ENCODE measurements around the gene PHLPP1.

The PHLPP1 gene

DNA sequence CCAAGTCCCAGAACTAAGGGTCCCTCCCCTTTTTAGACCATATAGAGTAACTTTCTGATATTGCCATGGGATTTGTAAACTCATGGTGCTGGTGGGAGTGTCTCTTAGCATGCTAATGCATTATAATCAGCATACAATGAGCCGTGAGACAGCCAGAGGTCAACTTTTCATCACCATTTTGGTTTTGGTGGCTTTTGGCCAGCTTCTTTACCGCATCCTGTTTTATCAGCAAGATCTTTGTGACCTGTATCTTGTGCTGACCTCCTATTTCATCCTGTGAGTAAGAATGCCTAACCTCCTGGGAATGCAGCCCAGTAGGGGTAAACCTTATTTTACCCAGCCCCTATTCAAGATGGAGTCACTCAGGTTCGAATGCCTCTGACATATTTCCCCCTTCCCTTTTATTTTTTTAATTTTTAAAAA lies 148.2 kb downstream of the PHLPP1 start:
- Histone ChIP-seq H3K9me3 (ENCODE audit: low read length) (no peaks in the 10 kb centered on the region), H3K9ac (ENCODE audit: low read length) (no peak overlapping the region), H3K36me3 (ENCODE audit: insufficient read depth, low read length) (no peaks in the 10 kb centered on the region), H3K27me3 (ENCODE audit: control insufficient read depth in 1 of 2, insufficient read depth in 2 of 2, low read length in 2 of 2) (no peaks in the 10 kb centered on the region), H3K27ac (ENCODE audit: low read depth, low read length) (no peak overlapping the region), H3K4me1 (ENCODE audit: insufficient read depth, low read length) (no peaks in the 10 kb centered on the region), H3K4me3 (ENCODE audit: low read depth in 1 of 2, low read length in 2 of 2) (no peak overlapping the region)

DNA sequence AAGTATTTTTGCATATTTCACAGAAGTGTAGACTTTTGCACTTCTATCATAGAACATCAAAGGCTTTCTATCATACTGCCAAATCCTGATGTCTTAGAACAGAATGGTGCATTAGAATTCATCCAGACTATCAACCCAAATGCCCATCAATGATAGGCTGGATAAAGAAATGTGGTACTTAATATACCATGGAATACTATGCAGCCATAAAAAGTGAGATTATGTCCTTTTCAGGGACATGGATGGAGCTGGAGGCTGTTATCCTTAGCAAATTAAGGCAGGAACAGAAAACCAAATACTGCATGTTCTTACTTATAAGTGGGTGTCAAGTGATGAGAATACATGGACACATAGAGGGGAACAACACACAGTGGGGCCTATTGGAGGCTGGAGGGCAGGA lies 150.2 kb downstream of the PHLPP1 start:
- H3K9me3 ChIP-seq (ENCODE audit: low read length), result no peaks in the 10 kb centered on the region
- no peaks in the 10 kb centered on the region for H3K27me3 ChIP-seq (ENCODE audit: control insufficient read depth in 1 of 2, insufficient read depth in 2 of 2, low read length in 2 of 2)
- no peak overlapping the region for H3K4me3 ChIP-seq (ENCODE audit: low read depth in 1 of 2, low read length in 2 of 2)
- H3K27ac ChIP-seq (ENCODE audit: low read depth, low read length), result no peak overlapping the region
- no peaks in the 10 kb centered on the region for H3K4me1 ChIP-seq (ENCODE audit: insufficient read depth, low read length)
- H3K9ac ChIP-seq (ENCODE audit: low read length), result no peak overlapping the region
- H3K36me3 ChIP-seq (ENCODE audit: insufficient read depth, low read length), result no peaks in the 10 kb centered on the region

DNA sequence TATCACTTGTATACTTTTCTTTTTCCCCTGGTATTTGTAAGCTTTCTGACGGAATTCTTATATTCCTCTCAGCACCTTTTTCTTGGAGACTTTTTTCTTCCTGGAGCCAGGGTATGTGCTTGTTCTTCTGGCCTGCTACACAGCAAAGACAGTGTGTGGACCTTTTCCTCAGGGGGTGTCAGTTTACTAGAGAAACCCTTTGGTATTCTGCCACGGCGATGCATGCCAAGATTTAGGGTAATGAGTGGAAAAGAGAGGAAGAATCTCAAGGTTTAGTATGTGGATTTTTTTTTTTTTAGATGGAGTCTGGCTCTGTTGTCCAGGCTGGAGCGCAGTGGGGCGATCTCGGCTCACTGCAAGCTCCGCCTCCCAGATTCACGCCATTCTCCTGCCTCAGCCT lies 152.2 kb downstream of the PHLPP1 start:
- Histone ChIP-seq H3K27me3 (ENCODE audit: control insufficient read depth in 1 of 2, insufficient read depth in 2 of 2, low read length in 2 of 2) (no peaks in the 10 kb centered on the region), H3K4me3 (ENCODE audit: low read depth in 1 of 2, low read length in 2 of 2) (no peak overlapping the region), H3K4me1 (ENCODE audit: insufficient read depth, low read length) (no peaks in the 10 kb centered on the region), H3K9me3 (ENCODE audit: low read length) (no peaks in the 10 kb centered on the region), H3K36me3 (ENCODE audit: insufficient read depth, low read length) (no peaks in the 10 kb centered on the region), H3K9ac (ENCODE audit: low read length) (no peak overlapping the region), H3K27ac (ENCODE audit: low read depth, low read length) (no peak overlapping the region)

DNA sequence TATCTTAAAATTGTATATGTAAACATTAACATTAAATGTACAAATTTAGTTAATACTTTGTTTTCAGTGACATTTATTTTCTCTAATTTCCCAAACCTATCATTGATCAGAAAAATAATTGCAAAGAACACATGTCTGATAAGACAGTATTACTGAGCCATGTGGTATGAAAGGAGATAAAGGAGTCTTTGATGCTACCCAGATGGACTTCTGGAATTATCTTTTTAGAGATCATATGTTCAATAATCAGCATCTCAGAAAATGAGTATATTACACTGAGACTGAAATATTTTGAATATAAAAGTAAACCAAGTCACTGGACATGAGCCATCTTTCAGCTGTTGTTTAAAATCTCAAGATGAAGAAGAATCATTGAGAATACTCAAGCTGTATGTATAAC lies 153.3 kb downstream of the PHLPP1 start:
- Histone ChIP-seq H3K4me1 (ENCODE audit: insufficient read depth, low read length) (no peaks in the 10 kb centered on the region), H3K27ac (ENCODE audit: low read depth, low read length) (no peak overlapping the region), H3K9me3 (ENCODE audit: low read length) (no peaks in the 10 kb centered on the region), H3K4me3 (ENCODE audit: low read depth in 1 of 2, low read length in 2 of 2) (no peak overlapping the region), H3K36me3 (ENCODE audit: insufficient read depth, low read length) (no peaks in the 10 kb centered on the region), H3K9ac (ENCODE audit: low read length) (no peak overlapping the region), H3K27me3 (ENCODE audit: control insufficient read depth in 1 of 2, insufficient read depth in 2 of 2, low read length in 2 of 2) (no peaks in the 10 kb centered on the region)

DNA sequence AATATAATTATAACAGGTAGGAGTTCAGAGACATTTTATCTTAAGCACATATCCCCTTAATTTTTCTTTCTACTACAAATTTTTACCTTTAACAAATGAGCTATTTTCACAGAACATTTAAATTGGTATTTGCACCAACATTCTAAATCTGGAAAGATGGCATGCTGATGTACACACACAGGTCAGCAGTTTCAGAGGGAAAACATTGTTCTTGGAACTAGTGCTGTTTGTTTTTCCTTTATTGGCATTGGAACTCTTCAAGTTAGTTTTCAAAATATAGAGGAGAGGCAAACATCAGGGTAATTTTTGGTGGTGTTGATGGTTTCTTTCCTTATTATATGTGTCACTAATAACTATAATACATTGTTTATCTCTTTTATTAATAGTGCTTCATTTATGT lies 155.3 kb downstream of the PHLPP1 start:
- Histone ChIP-seq H3K36me3 (ENCODE audit: insufficient read depth, low read length) (no peaks in the 10 kb centered on the region), H3K9ac (ENCODE audit: low read length) (no peak overlapping the region), H3K4me3 (ENCODE audit: low read depth in 1 of 2, low read length in 2 of 2) (no peak overlapping the region), H3K9me3 (ENCODE audit: low read length) (no peaks in the 10 kb centered on the region), H3K27me3 (ENCODE audit: control insufficient read depth in 1 of 2, insufficient read depth in 2 of 2, low read length in 2 of 2) (no peaks in the 10 kb centered on the region), H3K27ac (ENCODE audit: low read depth, low read length) (no peak overlapping the region), H3K4me1 (ENCODE audit: insufficient read depth, low read length) (no peaks in the 10 kb centered on the region)

DNA sequence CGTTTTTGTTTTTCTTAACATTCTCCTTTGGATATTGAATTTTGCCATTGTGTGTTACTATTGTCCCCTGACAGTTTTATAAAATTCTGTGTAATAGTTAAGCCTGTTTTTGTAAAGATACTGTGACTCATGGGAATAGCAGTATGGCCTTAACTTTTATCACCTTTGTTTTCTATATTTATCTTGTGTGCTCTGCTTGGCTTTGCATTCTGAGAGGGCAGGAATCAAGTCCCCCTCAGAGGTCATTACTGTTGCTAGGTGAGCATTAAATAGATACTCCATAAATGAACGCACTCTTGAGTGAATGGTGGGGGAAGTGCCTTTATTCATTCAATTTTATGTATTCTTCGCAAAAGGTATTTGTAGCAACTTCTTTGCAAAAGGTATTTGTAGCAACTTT lies 160.0 kb downstream of the PHLPP1 start:
- H3K9me3 ChIP-seq (ENCODE audit: low read length), result no peaks in the 10 kb centered on the region
- no peak overlapping the region for H3K27ac ChIP-seq (ENCODE audit: low read depth, low read length)
- peaks cover 6% of the 10 kb centered on the region for H3K4me1 ChIP-seq (ENCODE audit: insufficient read depth, low read length)
- no peak overlapping the region for H3K4me3 ChIP-seq (ENCODE audit: low read depth in 1 of 2, low read length in 2 of 2)
- no peaks in the 10 kb centered on the region for H3K36me3 ChIP-seq (ENCODE audit: insufficient read depth, low read length)
- H3K9ac ChIP-seq (ENCODE audit: low read length), result no peak overlapping the region
- H3K27me3 ChIP-seq (ENCODE audit: control insufficient read depth in 1 of 2, insufficient read depth in 2 of 2, low read length in 2 of 2), result no peaks in the 10 kb centered on the region

DNA sequence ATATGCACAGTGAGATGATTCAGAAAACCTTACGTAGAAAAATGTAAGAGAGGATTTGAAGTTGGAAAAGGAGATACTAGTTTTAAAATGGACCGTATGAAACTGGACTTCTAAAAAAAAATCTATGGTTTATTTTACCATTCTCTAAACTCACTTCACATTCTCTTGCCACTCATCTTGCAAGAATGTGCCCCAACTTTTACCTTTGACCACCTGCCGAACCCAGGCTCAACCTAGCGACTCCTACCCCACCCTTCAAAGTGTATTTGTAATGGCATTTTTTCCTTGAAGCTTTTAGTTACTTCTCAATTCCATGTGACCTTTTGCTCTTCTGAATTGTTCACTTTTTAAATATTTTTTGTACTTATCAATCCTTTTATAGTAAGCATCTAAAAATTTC lies 160.8 kb downstream of the PHLPP1 start:
- Histone ChIP-seq H3K27me3 (ENCODE audit: control insufficient read depth in 1 of 2, insufficient read depth in 2 of 2, low read length in 2 of 2) (no peaks in the 10 kb centered on the region), H3K4me1 (ENCODE audit: insufficient read depth, low read length) (peaks cover 6% of the 10 kb centered on the region), H3K36me3 (ENCODE audit: insufficient read depth, low read length) (no peaks in the 10 kb centered on the region), H3K9me3 (ENCODE audit: low read length) (no peaks in the 10 kb centered on the region), H3K9ac (ENCODE audit: low read length) (no peak overlapping the region), H3K27ac (ENCODE audit: low read depth, low read length) (no peak overlapping the region), H3K4me3 (ENCODE audit: low read depth in 1 of 2, low read length in 2 of 2) (no peak overlapping the region)

DNA sequence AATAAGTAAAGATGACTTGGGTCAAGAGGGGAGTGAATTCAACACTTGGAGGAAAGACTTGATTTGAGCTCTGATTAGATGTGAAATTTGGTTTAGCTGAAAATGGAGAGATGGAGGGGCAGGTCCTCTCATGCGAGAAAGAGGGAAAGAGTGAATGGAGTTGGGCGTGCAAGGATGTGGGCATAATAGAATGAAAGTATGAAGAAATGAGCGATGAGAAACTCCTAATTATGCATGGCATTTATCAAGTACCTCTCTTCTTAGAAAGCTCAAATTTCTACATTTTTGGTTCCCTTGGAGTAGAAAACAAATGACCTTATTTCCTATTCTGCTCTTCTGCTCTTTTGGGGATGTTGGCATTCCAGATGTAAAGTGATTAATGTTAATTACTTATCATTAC lies 161.5 kb downstream of the PHLPP1 start:
- no peaks in the 10 kb centered on the region for H3K27me3 ChIP-seq (ENCODE audit: control insufficient read depth in 1 of 2, insufficient read depth in 2 of 2, low read length in 2 of 2)
- H3K4me3 ChIP-seq (ENCODE audit: low read depth in 1 of 2, low read length in 2 of 2), result no peak overlapping the region
- H3K9me3 ChIP-seq (ENCODE audit: low read length), result no peaks in the 10 kb centered on the region
- no peak overlapping the region for H3K9ac ChIP-seq (ENCODE audit: low read length)
- H3K4me1 ChIP-seq (ENCODE audit: insufficient read depth, low read length), result peaks cover 6% of the 10 kb centered on the region
- no peaks in the 10 kb centered on the region for H3K36me3 ChIP-seq (ENCODE audit: insufficient read depth, low read length)
- no peak overlapping the region for H3K27ac ChIP-seq (ENCODE audit: low read depth, low read length)

DNA sequence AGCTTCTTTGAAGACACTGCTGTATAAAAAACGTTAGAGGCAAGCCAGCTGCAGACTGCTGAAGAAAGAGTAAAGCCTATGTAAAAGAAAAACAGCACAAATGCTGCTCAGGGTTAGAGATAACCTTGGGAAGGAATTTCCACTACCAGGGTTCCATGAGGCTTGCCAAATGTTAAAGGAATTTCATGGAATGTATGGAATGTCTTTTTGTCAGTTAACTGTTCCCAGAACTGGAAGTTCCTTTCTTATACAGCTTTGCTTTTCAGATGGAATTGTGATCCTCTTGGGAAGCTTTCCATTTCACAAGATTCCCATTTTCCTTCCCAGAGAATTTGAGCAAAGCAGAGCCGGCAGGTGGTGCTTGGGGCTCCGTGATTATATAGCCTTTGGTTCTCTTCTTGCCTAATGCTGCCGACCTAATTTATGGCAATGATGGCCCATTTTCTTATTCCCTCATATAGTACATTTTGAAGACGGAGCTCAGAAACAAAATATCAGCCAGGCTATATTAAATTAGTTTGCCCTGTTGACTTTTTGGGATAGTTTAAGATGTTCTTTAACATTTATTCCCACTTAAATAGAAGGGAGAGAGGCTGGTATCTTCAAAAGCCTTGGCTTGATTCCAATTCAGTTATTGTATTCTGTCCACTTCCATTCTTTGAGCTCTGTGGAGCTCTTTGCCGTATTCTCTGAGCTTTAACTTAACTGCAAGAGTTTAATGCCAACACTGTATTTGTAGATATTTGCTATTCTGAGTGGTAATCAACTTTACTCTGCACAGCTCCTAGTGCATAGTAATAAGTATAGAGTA lies 162.3 kb downstream of the PHLPP1 start:
- Histone ChIP-seq H3K36me3 (ENCODE audit: insufficient read depth, low read length) (no peaks in the 10 kb centered on the region), H3K9ac (ENCODE audit: low read length) (no peak overlapping the region), H3K4me1 (ENCODE audit: insufficient read depth, low read length) (peaks cover 6% of the 10 kb centered on the region), H3K4me3 (ENCODE audit: low read depth in 1 of 2, low read length in 2 of 2) (no peak overlapping the region), H3K27me3 (ENCODE audit: control insufficient read depth in 1 of 2, insufficient read depth in 2 of 2, low read length in 2 of 2) (no peaks in the 10 kb centered on the region), H3K27ac (ENCODE audit: low read depth, low read length) (no peak overlapping the region), H3K9me3 (ENCODE audit: low read length) (no peaks in the 10 kb centered on the region)

DNA sequence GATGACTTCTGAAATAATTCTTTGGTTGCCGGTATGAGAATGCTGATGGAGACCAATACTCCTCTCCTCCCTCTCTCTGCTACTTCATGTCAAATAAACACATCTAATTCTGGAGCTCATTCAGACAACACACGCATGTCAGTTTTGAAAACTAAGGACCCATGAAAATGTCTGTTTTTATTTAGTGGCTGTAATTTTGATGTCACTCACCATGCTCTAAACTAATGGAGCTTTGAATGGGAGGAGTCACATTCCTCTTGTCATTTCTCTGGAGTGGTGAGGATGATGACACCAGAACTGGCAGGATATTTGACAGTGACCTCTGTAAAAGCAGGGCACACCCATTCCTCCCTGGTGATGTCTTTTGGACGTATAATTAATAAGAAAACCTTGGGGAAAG lies 163.0 kb downstream of the PHLPP1 start:
- no peak overlapping the region for H3K27ac ChIP-seq (ENCODE audit: low read depth, low read length)
- H3K9me3 ChIP-seq (ENCODE audit: low read length), result no peaks in the 10 kb centered on the region
- peaks cover 6% of the 10 kb centered on the region for H3K4me1 ChIP-seq (ENCODE audit: insufficient read depth, low read length)
- no peak overlapping the region for H3K4me3 ChIP-seq (ENCODE audit: low read depth in 1 of 2, low read length in 2 of 2)
- H3K9ac ChIP-seq (ENCODE audit: low read length), result no peak overlapping the region
- H3K27me3 ChIP-seq (ENCODE audit: control insufficient read depth in 1 of 2, insufficient read depth in 2 of 2, low read length in 2 of 2), result no peaks in the 10 kb centered on the region
- no peaks in the 10 kb centered on the region for H3K36me3 ChIP-seq (ENCODE audit: insufficient read depth, low read length)

DNA sequence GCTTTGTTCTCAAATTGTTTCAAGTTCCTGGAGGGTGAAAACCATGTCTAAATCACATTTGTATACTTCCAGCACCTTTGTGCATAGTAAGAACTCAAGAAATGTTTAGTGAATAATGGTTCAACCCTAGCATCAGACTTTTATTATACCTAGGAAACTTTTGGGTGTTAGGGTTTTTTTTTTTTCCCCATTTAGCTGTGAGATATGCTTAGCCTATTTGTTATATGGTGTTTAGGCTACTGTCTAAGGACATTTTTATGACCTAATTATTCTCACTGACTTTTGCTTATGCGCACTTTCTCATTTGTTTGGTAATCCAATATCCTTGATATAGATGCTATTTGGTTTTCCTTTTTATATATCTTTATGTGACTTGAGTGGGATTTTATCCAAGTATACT lies 164.7 kb downstream of the PHLPP1 start:
- H3K36me3 ChIP-seq (ENCODE audit: insufficient read depth, low read length), result no peaks in the 10 kb centered on the region
- H3K27me3 ChIP-seq (ENCODE audit: control insufficient read depth in 1 of 2, insufficient read depth in 2 of 2, low read length in 2 of 2), result no peaks in the 10 kb centered on the region
- no peak overlapping the region for H3K4me3 ChIP-seq (ENCODE audit: low read depth in 1 of 2, low read length in 2 of 2)
- peaks cover 6% of the 10 kb centered on the region for H3K4me1 ChIP-seq (ENCODE audit: insufficient read depth, low read length)
- no peak overlapping the region for H3K27ac ChIP-seq (ENCODE audit: low read depth, low read length)
- H3K9ac ChIP-seq (ENCODE audit: low read length), result no peak overlapping the region
- H3K9me3 ChIP-seq (ENCODE audit: low read length), result no peaks in the 10 kb centered on the region

DNA sequence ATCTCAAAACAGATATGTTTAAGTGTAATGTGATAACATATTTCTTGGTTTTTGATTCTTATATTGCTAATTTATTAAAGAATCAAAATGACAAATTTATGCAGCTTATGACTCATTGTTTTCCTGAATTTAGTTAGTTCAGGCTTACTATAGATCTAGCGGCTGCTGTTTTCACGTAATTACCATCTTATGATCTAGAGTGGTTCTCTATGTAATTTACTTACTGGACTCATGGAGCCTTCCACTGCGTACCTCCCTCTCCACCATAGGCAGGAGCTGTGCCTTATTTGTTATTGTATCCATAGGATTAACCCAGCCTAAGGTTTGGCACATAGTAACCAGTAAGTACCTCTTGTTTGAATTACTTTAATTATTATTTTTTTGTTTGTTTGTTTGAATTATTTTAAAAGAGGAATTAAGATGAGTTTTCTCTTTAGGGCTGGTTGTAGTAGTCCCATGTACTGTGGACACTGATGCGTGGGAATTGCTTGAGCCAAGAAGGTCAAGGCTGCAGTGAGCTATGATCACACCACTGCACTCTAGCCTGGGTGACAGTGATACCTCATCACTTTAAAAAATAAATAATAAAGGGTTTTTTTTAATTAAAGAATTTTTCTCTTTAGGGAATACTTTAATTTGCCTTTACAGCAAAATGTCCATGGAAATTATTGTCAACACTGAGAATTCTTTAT lies 165.5 kb downstream of the PHLPP1 start:
- no peaks in the 10 kb centered on the region for H3K9me3 ChIP-seq (ENCODE audit: low read length)
- H3K27me3 ChIP-seq (ENCODE audit: control insufficient read depth in 1 of 2, insufficient read depth in 2 of 2, low read length in 2 of 2), result no peaks in the 10 kb centered on the region
- H3K36me3 ChIP-seq (ENCODE audit: insufficient read depth, low read length), result no peaks in the 10 kb centered on the region
- no peak overlapping the region for H3K9ac ChIP-seq (ENCODE audit: low read length)
- no peak overlapping the region for H3K27ac ChIP-seq (ENCODE audit: low read depth, low read length)
- H3K4me1 ChIP-seq (ENCODE audit: insufficient read depth, low read length), result peaks cover 6% of the 10 kb centered on the region
- no peak overlapping the region for H3K4me3 ChIP-seq (ENCODE audit: low read depth in 1 of 2, low read length in 2 of 2)

Measured in muscle layer of colon (tissue), 2 donors.